ENCODE measurements around the gene PPP1R12B.
A peak's percentile ranks its signal among the peaks of the same experiment; 100 is the strongest.

The PPP1R12B gene

GRCh38 chr1:202571719-202572339 is 223.3 kb downstream of the PPP1R12B start:
- H3K27me3 ChIP-seq (ENCODE audit: insufficient read depth, low read length, poor library complexity), result no peaks in the 10 kb centered on the region
- H3K4me3 ChIP-seq (ENCODE audit: low read depth in 1 of 2, low read length in 2 of 2), result no peak overlapping the region
- H4K20me1 ChIP-seq (ENCODE audit: insufficient read depth, low read length), result no peaks in the 10 kb centered on the region
- ATAC-seq (ENCODE audit: insufficient read depth, low read depth), result peak; percentile 67; the same call in 1 of the 3 replicates
- no peaks in the 10 kb centered on the region for H3K79me2 ChIP-seq (ENCODE audit: insufficient read depth, low read length)
- TF ChIP-seq CTCF (IDR thresholded peaks at IDR 0.05; ENCODE audit: borderline replicate concordance, extremely low read depth, low read length, poor library complexity, severe bottlenecking) (peak; percentile 86), EZH2 (IDR thresholded peaks at IDR 0.05; ENCODE audit: borderline replicate concordance, low read depth, low read length, severe bottlenecking) (no peak)
- no peak overlapping the region for H2AFZ ChIP-seq (ENCODE audit: low read depth, low read length)
- no peak overlapping the region for H3K9ac ChIP-seq (ENCODE audit: low read depth, low read length)
- H3K27ac ChIP-seq (ENCODE audit: low read length), result no peak overlapping the region
- H3K4me1 ChIP-seq (ENCODE audit: insufficient read depth, low read length), result no peaks in the 10 kb centered on the region
- H3K36me3 ChIP-seq (ENCODE audit: insufficient read depth, low read length), result peaks cover 9% of the 10 kb centered on the region; the same call in 1 of the 2 replicates
- H3K9me3 ChIP-seq (ENCODE audit: insufficient read depth, low read length, severe bottlenecking), result no peaks in the 10 kb centered on the region
- DNase-seq, result peak; percentile 40
- H3K4me2 ChIP-seq (ENCODE audit: insufficient read depth, low read length), result no peak overlapping the region

DNA sequence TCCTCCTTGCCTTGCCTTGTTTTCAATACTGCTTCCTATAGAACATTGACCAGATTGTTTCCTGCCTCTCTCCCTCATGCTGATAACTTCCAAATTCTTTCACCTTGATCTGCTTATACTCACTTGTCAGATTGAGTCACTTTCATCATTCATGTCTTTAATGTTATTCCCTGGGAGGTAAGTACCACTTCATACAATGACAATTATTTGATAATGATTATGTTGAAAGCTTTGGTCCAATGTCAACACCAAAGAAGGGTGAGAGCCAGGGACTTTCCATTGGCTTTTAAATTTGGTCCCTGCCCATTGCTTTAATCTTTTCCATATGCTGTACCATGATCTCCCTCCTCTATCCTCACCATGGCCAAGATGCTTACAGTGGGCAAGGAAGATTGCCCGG is 224.4 kb downstream of the PPP1R12B start:
- DNase-seq (no peak), ATAC-seq (ENCODE audit: insufficient read depth, low read depth) (no peak)
- Histone ChIP-seq H3K4me1 (ENCODE audit: insufficient read depth, low read length) (no peaks in the 10 kb centered on the region), H3K4me3 (ENCODE audit: low read depth in 1 of 2, low read length in 2 of 2) (no peak overlapping the region), H3K9me3 (ENCODE audit: insufficient read depth, low read length, severe bottlenecking) (no peaks in the 10 kb centered on the region), H3K27ac (ENCODE audit: low read length) (no peak overlapping the region), H4K20me1 (ENCODE audit: insufficient read depth, low read length) (no peaks in the 10 kb centered on the region), H3K79me2 (ENCODE audit: insufficient read depth, low read length) (no peaks in the 10 kb centered on the region), H3K9ac (ENCODE audit: low read depth, low read length) (no peak overlapping the region), H3K4me2 (ENCODE audit: insufficient read depth, low read length) (no peak overlapping the region), H3K36me3 (ENCODE audit: insufficient read depth, low read length) (peaks cover 6% of the 10 kb centered on the region; the same call in 1 of the 2 replicates), H2AFZ (ENCODE audit: low read depth, low read length) (no peak overlapping the region), H3K27me3 (ENCODE audit: insufficient read depth, low read length, poor library complexity) (no peaks in the 10 kb centered on the region)
- no peak for TF ChIP-seq EZH2 (IDR thresholded peaks at IDR 0.05; ENCODE audit: borderline replicate concordance, low read depth, low read length, severe bottlenecking)
- TF ChIP-seq CTCF (IDR thresholded peaks at IDR 0.05; ENCODE audit: borderline replicate concordance, extremely low read depth, low read length, poor library complexity, severe bottlenecking), result no peak

GRCh38 chr1:202575918-202576653 is 227.6 kb downstream of the PPP1R12B start:
- no peak overlapping the region for H3K4me2 ChIP-seq (ENCODE audit: insufficient read depth, low read length)

More at GRCh38 chr1:202575918-202576653, 227.6 kb downstream of the PPP1R12B start:
- Histone ChIP-seq H3K4me1 (ENCODE audit: insufficient read depth, low read length) (no peaks in the 10 kb centered on the region), H3K4me3 (ENCODE audit: low read depth in 1 of 2, low read length in 2 of 2) (no peak overlapping the region), H4K20me1 (ENCODE audit: insufficient read depth, low read length) (no peaks in the 10 kb centered on the region), H3K27ac (ENCODE audit: low read length) (no peak overlapping the region), H2AFZ (ENCODE audit: low read depth, low read length) (no peak overlapping the region), H3K79me2 (ENCODE audit: insufficient read depth, low read length) (no peaks in the 10 kb centered on the region), H3K27me3 (ENCODE audit: insufficient read depth, low read length, poor library complexity) (no peaks in the 10 kb centered on the region), H3K9ac (ENCODE audit: low read depth, low read length) (no peak overlapping the region), H3K9me3 (ENCODE audit: insufficient read depth, low read length, severe bottlenecking) (no peaks in the 10 kb centered on the region), H3K36me3 (ENCODE audit: insufficient read depth, low read length) (peaks cover 4% of the 10 kb centered on the region; the same call in 1 of the 2 replicates)
- ATAC-seq (ENCODE audit: insufficient read depth, low read depth) (no peak), DNase-seq (no peak)
- no peak for TF ChIP-seq EZH2 (IDR thresholded peaks at IDR 0.05; ENCODE audit: borderline replicate concordance, low read depth, low read length, severe bottlenecking)
- no peak for TF ChIP-seq CTCF (IDR thresholded peaks at IDR 0.05; ENCODE audit: borderline replicate concordance, extremely low read depth, low read length, poor library complexity, severe bottlenecking)
